Parathyroid adenoma (tissue), 2 donors: ENCODE data around the gene EIF3I.
A peak's percentile ranks its signal among the peaks of the same experiment; 100 is the strongest.

Source experiments
- H2AFZ ChIP-seq: fragments of 300-600 bp; sonication (generic); one replicate; pipeline ENCODE4 v1.7.0; 2017; ENCODE audit warnings: antibody characterized with exemption, mild to moderate bottlenecking
- H3K27ac ChIP-seq: fragments of 300-600 bp; sonication (generic); one replicate; pipeline ENCODE4 v1.7.0; 2017
- H3K27me3 ChIP-seq: fragments of 300-600 bp; sonication (generic); one replicate; pipeline ENCODE4 v1.7.0; 2017; ENCODE audit warnings: low read length; ENCODE audit not compliant: control insufficient read depth, insufficient read depth
- H3K36me3 ChIP-seq: fragments of 300-600 bp; sonication (generic); one replicate; pipeline ENCODE4 v1.7.0; 2017; ENCODE audit warnings: low read length; ENCODE audit not compliant: control insufficient read depth, insufficient read depth
- H3K4me1 ChIP-seq: fragments of 300-600 bp; sonication (generic); one replicate; pipeline ENCODE4 v1.7.0; 2017; ENCODE audit warnings: control low read depth
- H3K4me2 ChIP-seq: fragments of 300-600 bp; sonication (generic); one replicate; pipeline ENCODE4 v1.7.0; 2017; ENCODE audit warnings: low read length
- H3K4me3 ChIP-seq: fragments of 300-600 bp; sonication (generic); one replicate; pipeline ENCODE4 v1.7.0; 2017; ENCODE audit warnings: low read depth, low read length
- H3K79me2 ChIP-seq: fragments of 300-600 bp; sonication (generic); one replicate; pipeline ENCODE4 v1.7.0; 2017; ENCODE audit warnings: control low read depth
- H3K9ac ChIP-seq: fragments of 300-600 bp; sonication (generic); one replicate; pipeline ENCODE4 v1.7.0; 2017; ENCODE audit warnings: mild to moderate bottlenecking
- H3K9me3 ChIP-seq: fragments of 300-600 bp; sonication (generic); one replicate; pipeline ENCODE4 v1.7.0; 2017; ENCODE audit warnings: low read length; ENCODE audit not compliant: control insufficient read depth
- TF ChIP-seq, protein P1 (sequence below): fragments of 300-600 bp; sonication (generic); IDR thresholded peaks from one replicate; pipeline ENCODE4 v1.7.0; 2017; ENCODE audit warnings: antibody characterized with exemption, mild to moderate bottlenecking
- donor health status: primary hyperparathyroidism.

EIF3I gene

DNA sequence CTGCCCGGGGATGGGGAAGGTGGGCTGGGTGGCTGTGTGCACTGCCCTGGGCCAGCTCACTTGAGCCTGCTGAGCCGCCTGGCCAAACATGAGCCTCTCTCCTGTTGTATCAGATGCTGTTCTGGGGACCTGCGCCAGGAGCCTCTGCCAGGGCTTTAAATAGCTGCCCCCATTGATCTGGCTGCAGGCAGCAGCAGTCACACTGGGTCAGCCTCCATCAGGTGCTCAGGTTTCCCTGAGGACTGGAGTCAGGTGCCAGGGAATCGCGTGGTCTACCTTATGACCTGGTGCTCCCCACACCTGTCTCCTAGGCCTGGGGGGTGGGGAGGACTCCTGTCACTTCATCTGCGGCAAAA, 22.5 kb upstream of the EIF3I start:
- no peaks in the 10 kb centered on the region for H3K36me3 ChIP-seq
- H3K4me3 ChIP-seq: peak overlapping the region; percentile 72
- no peak overlapping the region for H3K9ac ChIP-seq

DNA sequence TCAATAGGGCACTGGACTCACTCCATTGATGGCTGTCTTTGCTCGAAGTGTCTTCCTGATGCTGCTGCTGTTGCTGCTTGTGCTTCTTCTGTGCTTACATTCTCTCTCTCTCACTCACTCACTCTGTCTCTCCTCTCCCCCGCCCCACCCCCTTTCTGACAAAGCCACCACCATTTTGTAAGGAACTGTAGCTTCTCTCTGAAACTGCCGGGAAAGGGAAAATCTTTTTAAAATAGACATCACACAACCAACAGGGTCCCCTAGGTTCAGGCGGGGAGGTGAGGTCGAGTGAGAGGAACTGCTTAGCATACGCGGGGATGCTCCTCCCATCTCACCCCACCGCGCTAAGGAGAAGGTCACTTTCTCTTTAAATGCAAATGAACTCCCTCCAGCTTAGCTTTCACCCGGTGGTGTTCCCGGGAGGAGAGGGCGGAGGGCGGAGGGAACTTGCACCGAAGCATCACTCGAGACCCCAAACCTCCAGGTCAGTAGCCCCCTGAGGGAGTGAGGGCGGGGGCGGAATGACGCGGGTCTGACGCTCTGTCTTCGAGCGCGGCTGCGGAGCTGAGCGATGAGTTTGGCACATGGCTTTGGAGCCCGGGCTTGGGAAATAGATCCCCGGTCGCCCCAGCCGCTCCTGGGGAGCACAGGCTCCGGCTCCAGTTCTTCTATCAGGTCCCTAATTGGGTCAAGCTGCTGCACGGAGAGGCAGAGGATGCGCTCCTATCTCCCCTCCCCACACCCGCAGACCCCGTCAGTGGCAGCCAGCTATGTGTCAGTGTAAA, 21.8 kb upstream of the EIF3I start, which contains the start of gene CCDC28B:
TSS of gene CCDC28B (plus strand) at position 370 of the 785 bp plus-strand sequence. CDS start 1,341 bp downstream, outside the sequence.
- H3K4me1 ChIP-seq: peaks cover 11% of the 10 kb centered on the region
- no peaks in the 10 kb centered on the region for H3K27me3 ChIP-seq
- H3K4me3 ChIP-seq: peak within 1 kb of the TSS; percentile 72
- H3K36me3 ChIP-seq: no peaks in the 10 kb centered on the region
- no peaks in the 10 kb centered on the region for H3K79me2 ChIP-seq
- peak within 1 kb of the TSS; percentile 88 for H3K27ac ChIP-seq
- no peak within 1 kb of the TSS for H3K9ac ChIP-seq
- peak within 1 kb of the TSS; percentile 91 for H3K4me2 ChIP-seq
- peak within 1 kb of the TSS; percentile 88 for H2AFZ ChIP-seq
- TF ChIP-seq, protein P1, sequence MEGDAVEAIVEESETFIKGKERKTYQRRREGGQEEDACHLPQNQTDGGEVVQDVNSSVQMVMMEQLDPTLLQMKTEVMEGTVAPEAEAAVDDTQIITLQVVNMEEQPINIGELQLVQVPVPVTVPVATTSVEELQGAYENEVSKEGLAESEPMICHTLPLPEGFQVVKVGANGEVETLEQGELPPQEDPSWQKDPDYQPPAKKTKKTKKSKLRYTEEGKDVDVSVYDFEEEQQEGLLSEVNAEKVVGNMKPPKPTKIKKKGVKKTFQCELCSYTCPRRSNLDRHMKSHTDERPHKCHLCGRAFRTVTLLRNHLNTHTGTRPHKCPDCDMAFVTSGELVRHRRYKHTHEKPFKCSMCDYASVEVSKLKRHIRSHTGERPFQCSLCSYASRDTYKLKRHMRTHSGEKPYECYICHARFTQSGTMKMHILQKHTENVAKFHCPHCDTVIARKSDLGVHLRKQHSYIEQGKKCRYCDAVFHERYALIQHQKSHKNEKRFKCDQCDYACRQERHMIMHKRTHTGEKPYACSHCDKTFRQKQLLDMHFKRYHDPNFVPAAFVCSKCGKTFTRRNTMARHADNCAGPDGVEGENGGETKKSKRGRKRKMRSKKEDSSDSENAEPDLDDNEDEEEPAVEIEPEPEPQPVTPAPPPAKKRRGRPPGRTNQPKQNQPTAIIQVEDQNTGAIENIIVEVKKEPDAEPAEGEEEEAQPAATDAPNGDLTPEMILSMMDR: no peak
- H3K9me3 ChIP-seq: no peaks in the 10 kb centered on the region

More for the DNA sequence above, 22.5 kb upstream of the EIF3I start:
- Histone ChIP-seq H3K79me2 (no peaks in the 10 kb centered on the region), H3K27ac (peak overlapping the region; percentile 88), H3K4me2 (peak overlapping the region; percentile 91), H2AFZ (peak overlapping the region; percentile 88), H3K9me3 (no peaks in the 10 kb centered on the region), H3K4me1 (peaks cover 11% of the 10 kb centered on the region), H3K27me3 (no peaks in the 10 kb centered on the region)
- TF ChIP-seq, protein P1: no peak

DNA sequence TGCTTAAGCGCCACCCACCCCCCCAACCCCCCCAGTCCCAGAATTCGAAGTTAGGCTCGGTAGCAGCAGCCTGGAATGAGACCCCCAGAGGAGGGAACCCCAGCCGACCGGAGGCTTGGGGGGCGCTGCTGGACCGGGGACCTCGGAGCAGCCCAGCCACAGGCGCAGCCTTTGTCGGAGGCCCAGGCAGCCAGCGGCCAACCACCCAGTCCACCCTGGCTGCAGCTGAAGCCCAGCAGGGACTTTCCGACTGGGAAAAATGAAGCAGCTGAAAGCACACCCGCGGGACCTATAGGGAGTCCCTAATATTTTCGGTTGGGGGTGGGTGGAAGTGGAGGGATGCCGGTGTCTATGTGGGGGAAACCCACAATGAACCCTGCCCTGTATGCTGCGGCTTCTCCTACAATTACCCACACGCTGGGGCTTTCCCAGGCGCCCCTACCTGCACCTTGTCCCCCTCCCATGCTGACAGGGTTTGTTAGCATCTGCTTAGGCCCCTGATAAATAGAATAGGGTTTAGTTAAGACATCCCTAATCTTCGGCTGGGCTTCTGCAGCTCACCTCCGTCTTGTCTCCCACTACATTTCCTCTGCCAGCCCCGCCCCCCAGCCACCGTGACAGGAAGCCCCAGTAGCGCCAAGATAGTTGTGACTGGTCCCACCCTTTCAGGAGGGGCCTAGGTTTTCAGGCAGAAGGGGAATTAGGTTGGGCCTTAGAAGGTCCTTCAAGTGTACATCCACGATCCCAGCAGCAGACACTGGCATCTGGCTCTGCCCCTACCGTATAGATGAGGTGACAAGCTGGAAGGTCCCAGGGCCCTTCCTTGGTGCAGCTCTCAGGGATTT, 21.0 kb upstream of the EIF3I start:
- TF ChIP-seq, protein P1: no peak

DNA sequence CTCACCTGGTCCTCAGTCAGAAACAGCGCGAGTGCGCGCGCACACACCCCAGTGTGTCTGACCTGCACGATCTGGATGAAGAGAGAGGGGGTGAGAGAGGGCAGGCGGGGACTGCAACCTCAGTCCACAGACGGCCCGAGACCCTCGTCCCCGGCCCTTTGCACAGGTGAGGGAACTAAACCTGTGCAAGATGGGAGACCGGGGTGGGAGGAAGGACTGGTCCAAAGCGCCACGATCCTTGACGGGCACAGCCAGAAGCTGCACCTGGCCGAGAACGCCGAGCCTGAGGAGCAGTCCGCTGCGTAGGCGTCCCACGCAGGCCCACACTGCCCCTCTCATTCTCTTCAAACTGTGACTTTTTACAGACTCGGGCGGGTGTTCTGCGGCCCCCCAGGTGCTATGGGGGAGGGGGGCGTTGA, 17.3 kb upstream of the EIF3I start:
- Histone ChIP-seq H3K9ac (no peak overlapping the region), H3K4me3 (peak overlapping the region; percentile 69), H3K36me3 (no peaks in the 10 kb centered on the region), H3K27ac (peak overlapping the region; percentile 39), H3K4me1 (peaks cover 6% of the 10 kb centered on the region), H3K9me3 (no peaks in the 10 kb centered on the region), H2AFZ (peak overlapping the region; percentile 79), H3K79me2 (no peaks in the 10 kb centered on the region), H3K27me3 (no peaks in the 10 kb centered on the region), H3K4me2 (peak overlapping the region; percentile 93)
- TF ChIP-seq, protein P1: no peak

More for the DNA sequence above, 21.0 kb upstream of the EIF3I start:
- Histone ChIP-seq H3K27me3 (no peaks in the 10 kb centered on the region), H2AFZ (peak overlapping the region; percentile 58), H3K9me3 (no peaks in the 10 kb centered on the region), H3K79me2 (no peaks in the 10 kb centered on the region), H3K36me3 (no peaks in the 10 kb centered on the region), H3K4me1 (peaks cover 11% of the 10 kb centered on the region), H3K4me2 (peak overlapping the region; percentile 91), H3K9ac (no peak overlapping the region), H3K27ac (peak overlapping the region; percentile 88), H3K4me3 (peak overlapping the region; percentile 72)
